ENCODE results near the gene ETF1.
"Not testable (repeated sequence)": the region's sequence is repeated elsewhere in the genome, so short reads cannot be mapped to it uniquely, and the experiment has no call there.

The ETF1 gene

GRCh38 chr5:138528744-138529469 lies 14.1 kb downstream of the ETF1 start:
- no peak for DNase-seq (ENCODE audit: low spot score)

DNA sequence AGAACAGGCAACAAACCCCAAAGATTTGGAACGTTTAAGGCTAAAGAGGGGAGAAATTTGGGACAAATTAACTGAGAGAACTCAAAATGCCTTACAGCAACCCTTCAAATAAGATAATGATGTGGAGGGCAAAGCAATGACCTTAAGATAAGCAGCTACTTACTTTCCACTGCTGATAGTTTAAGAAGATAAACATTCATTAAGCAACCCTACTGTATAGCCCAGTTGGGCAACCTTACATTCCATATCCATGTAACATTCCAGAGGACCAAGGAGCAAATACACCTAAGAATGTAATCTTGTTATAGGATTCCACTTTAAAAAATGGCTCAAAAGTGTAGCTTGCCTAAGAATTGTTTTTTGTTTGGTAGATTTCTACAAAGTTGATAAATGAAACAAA lies 14.8 kb downstream of the ETF1 start:
- DNase-seq (ENCODE audit: low spot score): no peak

GRCh38 chr5:138527170-138527569 lies 15.9 kb downstream of the ETF1 start:
- no peak for DNase-seq (ENCODE audit: low spot score)

DNA sequence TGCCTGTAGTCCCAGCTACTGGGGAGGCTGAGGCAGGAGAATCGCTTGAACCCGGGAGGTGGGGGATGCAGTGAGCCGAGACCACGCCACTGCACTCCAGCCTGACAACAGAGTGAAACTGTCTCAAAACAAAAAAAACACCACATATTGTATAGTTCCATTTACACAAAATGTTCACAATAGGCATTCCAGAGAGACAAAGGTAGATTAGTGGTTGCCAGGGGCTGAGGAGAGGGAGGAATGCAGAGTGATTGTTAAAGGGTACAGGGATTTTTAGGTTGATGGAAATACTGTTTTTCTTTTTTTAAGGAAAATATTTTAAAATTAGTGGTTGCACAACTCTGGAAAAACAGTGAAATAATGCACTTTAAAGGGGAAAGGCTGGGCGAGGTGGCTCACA lies 19.6 kb downstream of the ETF1 start:
- no peak for DNase-seq (ENCODE audit: low spot score)

DNA sequence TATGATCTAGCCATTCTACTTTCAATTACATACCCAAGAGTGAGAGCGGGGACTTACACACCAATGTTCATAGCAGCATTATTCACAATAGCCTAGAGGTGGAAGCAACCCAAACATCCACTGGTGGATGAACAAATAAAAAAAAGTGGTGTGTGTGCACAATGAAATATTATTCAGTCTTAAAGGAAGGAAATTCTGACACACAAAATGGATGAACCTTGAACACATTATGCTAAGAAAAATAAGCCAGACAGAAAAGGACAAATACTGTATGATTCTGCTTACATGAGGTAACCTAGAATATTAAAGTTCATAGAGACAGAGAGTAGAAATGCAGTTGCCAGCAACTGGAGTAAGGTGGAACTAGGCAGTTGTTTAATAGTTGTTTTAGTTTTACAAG lies 22.1 kb downstream of the ETF1 start:
- DNase-seq (ENCODE audit: low spot score): no peak

DNA sequence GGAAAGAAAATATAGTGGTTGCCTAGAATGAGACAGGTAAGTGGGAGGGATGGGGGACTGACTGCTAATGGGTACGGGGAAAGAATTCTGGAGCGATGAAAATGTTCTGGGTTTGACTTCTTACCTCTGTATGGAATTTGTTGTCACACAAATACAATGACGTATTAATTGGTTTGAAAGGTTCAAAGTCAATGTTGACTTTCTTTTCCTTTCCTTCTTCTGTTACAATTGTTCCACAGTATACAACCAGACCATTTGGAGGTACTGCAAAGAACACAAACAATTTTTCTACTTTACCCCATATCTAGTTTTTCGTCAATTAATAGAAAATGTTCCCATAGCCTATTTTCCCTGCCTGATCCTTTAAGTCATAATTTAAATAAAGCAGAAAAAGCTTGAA lies 25.6 kb downstream of the ETF1 start:
- DNase-seq (ENCODE audit: low spot score): no peak

- DNase-seq (ENCODE audit: low spot score): no peak
These were observed 27.3 kb downstream of the ETF1 start for GRCh38 chr5:138515556-138516245.

DNA sequence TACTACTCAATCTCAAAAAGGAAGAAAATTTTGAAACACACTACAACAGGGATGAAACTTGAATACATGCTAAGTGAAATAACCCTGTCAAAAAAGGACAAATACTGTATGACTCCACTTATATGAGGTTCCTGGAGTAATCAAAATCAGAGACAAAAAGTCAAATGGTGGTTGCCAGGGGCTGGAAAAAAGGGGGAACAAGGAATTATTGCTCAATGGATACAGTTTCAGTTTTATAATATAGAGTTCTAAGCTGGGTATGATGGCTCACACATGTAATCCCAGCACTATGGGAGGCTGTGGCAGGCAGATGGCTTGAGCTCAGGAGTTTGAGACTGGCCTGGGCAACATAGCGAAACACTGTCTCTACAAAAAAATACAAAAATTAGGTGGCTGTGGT lies 29.0 kb downstream of the ETF1 start:
- no peak for DNase-seq (ENCODE audit: low spot score)

DNA sequence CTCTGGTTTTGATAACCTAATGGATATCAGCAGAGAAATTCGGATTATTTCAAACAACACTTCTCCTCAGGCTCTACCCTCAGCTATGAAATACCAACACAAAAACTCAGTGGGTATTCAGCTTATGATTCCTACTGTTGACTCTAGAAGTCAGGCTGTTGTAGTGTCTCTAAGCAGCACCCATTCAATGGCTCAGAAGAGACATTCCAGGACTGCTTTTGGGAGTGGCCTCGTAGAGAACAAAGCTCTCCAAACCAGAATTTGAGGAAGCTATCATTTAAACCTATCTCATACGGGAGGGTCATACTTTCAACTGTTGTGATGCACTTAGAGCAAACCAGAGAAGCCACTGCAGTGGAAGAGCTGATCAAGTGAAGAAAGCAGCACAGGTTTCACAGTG lies 34.1 kb downstream of the ETF1 start:
- no peak for DNase-seq (ENCODE audit: low spot score)

- DNase-seq (ENCODE audit: low spot score): not testable (repeated sequence)
These were observed 35.6 kb downstream of the ETF1 start for GRCh38 chr5:138507485-138507884.

- no peak for DNase-seq (ENCODE audit: low spot score)
These were observed 36.4 kb downstream of the ETF1 start for GRCh38 chr5:138506370-138507306.

- DNase-seq (ENCODE audit: low spot score): no peak
These were observed 38.2 kb downstream of the ETF1 start for GRCh38 chr5:138504799-138505198.

DNA sequence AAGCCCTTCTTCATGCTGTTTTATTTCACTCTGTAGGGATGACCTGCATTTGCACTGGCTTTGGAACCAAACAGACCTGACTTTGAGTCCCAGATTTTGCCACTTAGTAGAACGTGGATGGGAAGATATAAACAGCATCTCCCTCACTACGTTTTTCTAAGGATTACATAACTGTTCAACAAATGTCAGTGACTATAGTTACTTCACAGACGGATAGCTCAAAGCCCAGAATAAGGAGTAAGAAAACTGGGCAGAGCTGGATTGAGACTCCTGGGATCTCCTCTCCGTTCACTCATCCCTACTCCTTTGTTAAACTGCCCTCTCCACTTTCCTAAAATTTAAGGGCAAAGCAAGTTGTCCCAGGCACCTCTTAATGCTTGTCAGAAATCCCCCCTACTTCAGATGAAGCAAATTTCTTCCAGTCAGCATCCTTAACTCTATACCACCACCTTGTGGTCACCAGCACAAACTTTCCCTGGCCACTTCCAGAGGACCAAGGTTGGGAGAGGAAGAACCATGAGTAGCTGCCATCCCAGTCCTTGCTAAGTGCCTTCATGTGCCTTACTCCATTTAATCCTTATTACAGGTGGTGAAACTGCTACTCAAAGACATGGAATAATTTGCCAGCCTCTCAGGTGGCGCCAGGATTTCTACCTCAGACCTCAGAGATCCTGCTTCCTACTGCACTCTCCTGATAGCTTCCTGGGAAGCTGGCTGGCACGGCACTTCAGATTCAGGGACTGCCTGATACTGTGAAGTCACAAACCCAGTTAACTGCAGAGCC lies 39.4 kb downstream of the ETF1 start:
- peak; percentile 63 for DNase-seq (ENCODE audit: low spot score)

- DNase-seq (ENCODE audit: low spot score): no peak
These were observed 40.5 kb downstream of the ETF1 start for GRCh38 chr5:138502521-138502920.

GRCh38 chr5:138502121-138502520 lies 40.9 kb downstream of the ETF1 start:
- DNase-seq (ENCODE audit: low spot score): no peak

DNA sequence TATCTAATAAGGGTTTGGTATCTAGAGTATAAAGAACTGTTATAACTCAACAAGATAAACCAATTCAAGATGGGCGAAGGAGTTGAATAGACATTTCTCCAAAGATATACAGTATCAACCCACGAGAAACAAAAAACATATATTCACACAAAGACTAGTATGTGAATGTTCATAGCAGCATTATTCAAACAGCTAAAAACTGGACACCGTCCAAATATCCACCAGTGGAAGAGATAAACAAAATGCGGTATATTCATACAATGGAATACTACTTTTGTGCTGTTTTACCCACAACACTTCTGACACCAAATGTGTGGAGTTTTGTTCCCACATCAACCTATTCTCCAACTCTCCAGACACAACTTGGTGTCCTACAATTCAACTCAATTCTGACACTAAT lies 44.7 kb downstream of the ETF1 start:
- DNase-seq (ENCODE audit: low spot score): no peak

DNA sequence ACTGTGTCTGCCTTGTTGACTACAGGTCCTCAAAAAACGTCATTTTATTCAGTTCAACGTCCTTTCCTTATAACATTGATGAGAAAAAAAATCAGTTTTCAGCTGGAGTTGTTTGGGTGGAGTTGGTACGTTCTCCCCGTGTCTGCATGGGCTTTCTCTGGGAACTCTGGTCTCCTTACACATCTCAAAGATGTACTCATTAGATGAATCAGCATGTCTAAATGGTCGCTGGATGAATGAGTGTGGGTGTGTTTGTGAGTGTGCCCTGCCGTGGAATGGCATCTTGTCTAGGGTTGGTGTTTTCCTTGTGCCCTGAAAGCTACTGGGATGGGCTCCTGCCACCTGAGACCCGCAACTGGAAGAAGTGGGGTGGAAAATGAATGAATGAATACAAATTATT lies 47.7 kb downstream of the ETF1 start:
- DNase-seq (ENCODE audit: low spot score): no peak

DNA sequence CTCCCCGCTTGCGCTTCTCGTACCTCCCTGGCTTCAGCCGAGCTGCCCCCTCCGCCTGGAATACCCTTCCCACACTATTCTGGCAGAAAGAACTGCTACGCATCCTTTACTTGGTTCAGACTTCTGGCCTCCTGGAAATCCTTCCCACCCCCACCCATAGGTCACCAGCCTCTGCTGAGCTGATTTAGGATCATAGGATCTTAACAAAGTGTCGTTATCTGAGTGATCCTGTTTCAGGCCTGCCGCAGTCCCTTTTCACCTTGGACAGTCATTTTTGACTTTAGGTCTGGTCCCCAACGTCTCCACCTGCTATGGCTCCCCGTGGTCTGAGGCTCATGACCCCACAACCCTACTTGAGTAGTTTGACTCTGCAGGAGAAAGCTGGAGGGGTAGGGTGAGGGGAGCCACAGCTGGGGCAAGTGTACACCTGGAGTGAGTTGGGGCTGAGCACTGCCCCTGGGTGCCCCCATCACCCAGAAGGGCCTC lies 50.4 kb downstream of the ETF1 start:
- no peak for DNase-seq (ENCODE audit: low spot score)

GRCh38 chr5:138491669-138492559 lies 51.1 kb downstream of the ETF1 start:
- DNase-seq (ENCODE audit: low spot score): peak; percentile 71

DNA sequence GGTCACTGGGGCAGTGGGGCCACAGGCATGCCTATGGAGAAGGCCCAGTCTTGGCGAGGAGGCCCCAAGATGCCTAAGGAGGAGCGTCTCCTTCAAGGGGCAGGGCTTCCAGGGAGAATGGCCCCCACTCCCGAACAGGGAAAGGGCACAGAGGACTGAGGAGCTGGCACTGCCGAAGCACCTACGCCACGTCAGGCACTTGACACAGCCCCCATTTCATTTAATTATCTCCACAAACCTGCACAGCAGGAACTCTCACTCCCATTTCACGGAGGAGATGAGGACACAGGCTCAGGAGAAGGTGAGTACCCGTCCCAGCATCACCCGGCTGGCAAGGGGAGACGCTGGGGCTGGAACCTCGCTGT lies 51.8 kb downstream of the ETF1 start:
- DNase-seq (ENCODE audit: low spot score): no peak
